H1 (cell line): ENCODE data around the gene PTTG1IP2. TPM values are rescaled to one million over a fixed set of nuclear protein-coding genes. Genes with fewer than 3 reads are reported as not detected.

Source experiments
- CTCF ChIA-PET: fragments of 300-600 bp; sonication (Branson Sonifier 250); formaldehyde crosslinking; loops from one replicate; lab custom pipeline; 2021; ENCODE audit not compliant: partially characterized antibody; lab: Charles Lee
- POLR2A ChIA-PET: fragments of 300-600 bp; sonication (Branson Sonifier 250); formaldehyde crosslinking; loops from one replicate; lab custom pipeline; 2021; ENCODE audit warnings: inconsistent platforms; ENCODE audit not compliant: partially characterized antibody; lab: Charles Lee
- DNase-seq, 2 experiments: peaks; one replicate each; pipeline versions ENCODE4 v3.0.0 to v3.0.0-alpha.2; 2010 to 2022; ENCODE audit warnings: low spot score in 2 of 2, low read depth in 1 of 2, mixed read lengths in 1 of 2
- FAIRE-seq: peaks from 2 replicates; lab custom pipeline; 2011; peaks lifted over from hg19 to GRCh38; lab: Jason Lieb, UNC
- H2AFZ ChIP-seq: 2 replicates; pipeline ENCODE4 v1.8.1; 2012; ENCODE audit warnings: low read length, inconsistent platforms
- H2AK5ac ChIP-seq: 2 replicates; pipeline ENCODE4 v1.6.1; 2013; ENCODE audit warnings: low read depth, low read length
- H2BK120ac ChIP-seq: replicated peaks from 2 replicates; pipeline ENCODE3; 2013; ENCODE audit warnings: low read depth, low read length, inconsistent platforms
- H2BK12ac ChIP-seq: 2 replicates; pipeline ENCODE4 v1.6.1; 2013; ENCODE audit warnings: low read depth, low read length
- H2BK15ac ChIP-seq: 2 replicates; pipeline ENCODE4 v1.6.1; 2013; ENCODE audit warnings: low read length
- H2BK20ac ChIP-seq: 2 replicates; pipeline ENCODE4 v1.6.1; 2013; ENCODE audit warnings: low read length
- H2BK5ac ChIP-seq: 2 replicates; pipeline ENCODE4 v1.6.1; 2013; ENCODE audit warnings: low read depth, low read length
- H3K14ac ChIP-seq: 2 replicates; pipeline ENCODE4 v1.6.1; 2013; ENCODE audit warnings: inconsistent platforms; ENCODE audit not compliant: insufficient read length
- H3K18ac ChIP-seq: 2 replicates; pipeline ENCODE4 v1.6.1; 2013; ENCODE audit warnings: low read length; ENCODE audit errors: extremely low read depth
- H3K23ac ChIP-seq: 2 replicates; pipeline ENCODE4 v1.6.1; 2013; ENCODE audit warnings: inconsistent platforms; ENCODE audit not compliant: insufficient read length
- H3K23me2 ChIP-seq: 2 replicates; pipeline ENCODE4 v1.6.1; 2013; ENCODE audit warnings: low read depth, low read length
- H3K27ac ChIP-seq: 2 replicates; pipeline ENCODE4 v1.6.1; 2011; ENCODE audit warnings: low read depth, low read length, inconsistent platforms
- H3K27me3 ChIP-seq, 4 experiments: replicated peaks in 1 of 4; 1 replicate in 1 of 4; 2 replicates in 3 of 4; pipeline versions ENCODE4 v1.6.1 to v1.8.1; 2011 to 2013; ENCODE audit warnings: low read length in 3 of 4, mild to moderate bottlenecking in 3 of 4, inconsistent platforms in 2 of 4, mixed read lengths in 2 of 4, moderate library complexity in 1 of 4; ENCODE audit not compliant: control insufficient read depth in 3 of 4, insufficient read depth in 3 of 4; ENCODE audit errors: extremely low read depth in 1 of 4
- H3K36me3 ChIP-seq, 4 experiments: 2 replicates each; pipeline versions ENCODE4 v1.6.1 to v1.8.1; 2011 to 2013; ENCODE audit warnings: mild to moderate bottlenecking in 4 of 4, low read length in 3 of 4, moderate library complexity in 2 of 4, control low read depth in 1 of 4, inconsistent platforms in 1 of 4; ENCODE audit not compliant: insufficient read depth in 4 of 4, control insufficient read depth in 2 of 4
- H3K4ac ChIP-seq: replicated peaks from 2 replicates; pipeline ENCODE3; 2013; ENCODE audit warnings: low read length, low read depth, mixed read lengths, inconsistent platforms; ENCODE audit not compliant: insufficient read length
- H3K4me1 ChIP-seq, 4 experiments: replicated peaks in 1 of 4; 1 replicate in 1 of 4; 2 replicates in 3 of 4; pipeline versions ENCODE4 v1.6.1 to v1.8.1; 2011 to 2013; ENCODE audit warnings: low read length in 3 of 4, inconsistent platforms in 2 of 4, mixed read lengths in 1 of 4; ENCODE audit not compliant: insufficient read depth in 4 of 4, control insufficient read depth in 3 of 4
- H3K4me2 ChIP-seq, 2 experiments: 2 replicates each; pipeline versions ENCODE4 v1.6.1 to v1.8.1; 2011 to 2013; ENCODE audit warnings: low read depth in 2 of 2, low read length in 2 of 2, control low read depth in 1 of 2, inconsistent platforms in 1 of 2, mild to moderate bottlenecking in 1 of 2; ENCODE audit not compliant: insufficient read depth in 1 of 2
- H3K4me3 ChIP-seq, 4 experiments: fragments of 200-600, 300-600 bp in 1 of 4; sonication (generic), shearing (Covaris generic), sonication (Bioruptor Twin) in 1 of 4; 2 replicates each; pipeline versions ENCODE4 v1.5.1 to v1.8.1; 2011 to 2016; ENCODE audit warnings: low read length in 4 of 4, low read depth in 3 of 4, control low read depth in 2 of 4, inconsistent platforms in 2 of 4, mild to moderate bottlenecking in 2 of 4, mixed read lengths in 1 of 4, moderate library complexity in 1 of 4; ENCODE audit not compliant: insufficient read depth in 2 of 4; ENCODE audit errors: extremely low read depth in 1 of 4
- H3K56ac ChIP-seq: replicated peaks from 2 replicates; pipeline ENCODE3; 2013; ENCODE audit warnings: low read depth, mild to moderate bottlenecking, mixed read lengths, low read length, inconsistent platforms; ENCODE audit not compliant: insufficient read length
- H3K79me1 ChIP-seq: 2 replicates; pipeline ENCODE4 v1.6.1; 2013; ENCODE audit warnings: low read depth, low read length, control low read depth
- H3K79me2 ChIP-seq, 2 experiments: 2 replicates each; pipeline versions ENCODE4 v1.6.1 to v1.8.1; 2012 to 2013; ENCODE audit warnings: low read length in 2 of 2, mild to moderate bottlenecking in 2 of 2, inconsistent platforms in 1 of 2; ENCODE audit not compliant: insufficient read depth in 2 of 2, control insufficient read depth in 1 of 2
- H3K9ac ChIP-seq, 4 experiments: replicated peaks in 1 of 4; 1 replicate in 1 of 4; 2 replicates in 3 of 4; pipeline versions ENCODE4 v1.6.1 to v1.8.1; 2011 to 2013; ENCODE audit warnings: low read depth in 3 of 4, low read length in 3 of 4, control low read depth in 2 of 4, mild to moderate bottlenecking in 2 of 4, moderate library complexity in 2 of 4, inconsistent platforms in 1 of 4; ENCODE audit errors: extremely low read depth in 1 of 4
- H3K9me3 ChIP-seq, 2 experiments: 2 replicates each; pipeline versions ENCODE4 v1.6.1 to v1.8.1; 2012 to 2013; ENCODE audit warnings: mild to moderate bottlenecking in 2 of 2, moderate library complexity in 2 of 2, control low read depth in 1 of 2, inconsistent platforms in 1 of 2, low read depth in 1 of 2, low read length in 1 of 2, mixed read lengths in 1 of 2; ENCODE audit not compliant: insufficient read depth in 2 of 2
- H4K20me1 ChIP-seq, 2 experiments: replicated peaks in 1 of 2; 2 replicates each; pipeline versions ENCODE3 to v1.8.1; 2011 to 2013; ENCODE audit warnings: inconsistent platforms in 2 of 2, low read length in 2 of 2, mild to moderate bottlenecking in 1 of 2; ENCODE audit not compliant: insufficient read depth in 2 of 2, control insufficient read depth in 1 of 2
- H4K5ac ChIP-seq: 2 replicates; pipeline ENCODE4 v1.6.1; 2013; ENCODE audit warnings: low read length, low read depth, mixed read lengths, inconsistent platforms; ENCODE audit not compliant: insufficient read length
- H4K8ac ChIP-seq: 2 replicates; pipeline ENCODE4 v1.8.0; 2013; ENCODE audit warnings: mild to moderate bottlenecking, moderate library complexity, low read length, inconsistent platforms; ENCODE audit not compliant: insufficient read depth; ENCODE audit errors: extremely low read depth
- H4K91ac ChIP-seq: replicated peaks from 2 replicates; pipeline ENCODE3; 2013; ENCODE audit warnings: low read length, mixed read lengths, inconsistent platforms; ENCODE audit not compliant: insufficient read length
- ASH2L ChIP-seq: fragments of 200-600, 300-600 bp; sonication (generic); IDR thresholded peaks from one replicate; pipeline ENCODE4 v1.7.1; 2017; ENCODE audit warnings: low read length
- BRCA1 ChIP-seq: IDR thresholded peaks from 2 replicates; pipeline ENCODE4 v1.6.1; 2012; ENCODE audit warnings: low read depth, low read length, improper control_type of control experiment
- CBX5 ChIP-seq: fragments of 300-800, 300-1000 bp; sonication (generic); IDR thresholded peaks from 2 replicates; pipeline ENCODE4 v1.7.1; 2016; ENCODE audit warnings: antibody characterized with exemption, low read length, low read depth
- HDAC2 ChIP-seq, 2 experiments: fragments of 300-600 bp in 1 of 2; sonication (generic) in 1 of 2; IDR thresholded peaks; 2 replicates each; pipeline ENCODE4 v1.6.1; 2011 to 2012; ENCODE audit warnings: low read depth in 2 of 2, low read length in 2 of 2, mild to moderate bottlenecking in 2 of 2, moderate library complexity in 2 of 2, borderline replicate concordance in 1 of 2, inconsistent platforms in 1 of 2
- HDAC6 ChIP-seq: IDR thresholded peaks from one replicate; pipeline ENCODE4 v1.7.1; 2012; ENCODE audit warnings: low read depth, mild to moderate bottlenecking, inconsistent platforms, low read length, moderate library complexity
- JUN ChIP-seq: IDR thresholded peaks from 2 replicates; pipeline ENCODE4 v1.6.1; 2011; ENCODE audit warnings: low read depth, mild to moderate bottlenecking, improper control_type of control experiment, low read length
- KDM1A ChIP-seq: fragments of 200-600, 300-600 bp; sonication (generic); IDR thresholded peaks from 2 replicates; pipeline ENCODE4 v1.7.1; 2016; ENCODE audit warnings: mild to moderate bottlenecking, low read length, borderline replicate concordance
- MAX ChIP-seq: IDR thresholded peaks from 2 replicates; pipeline ENCODE4 v1.6.1; 2012; ENCODE audit warnings: inconsistent platforms
- PHF8 ChIP-seq: fragments of 200-600 bp; sonication (generic); conservative IDR thresholded peaks from 2 replicates; pipeline ENCODE4 v1.7.1; 2012; ENCODE audit warnings: low read depth, mild to moderate bottlenecking, inconsistent platforms, low read length, moderate library complexity
- POLR2AphosphoS5 ChIP-seq: IDR thresholded peaks from 2 replicates; pipeline ENCODE4 v1.6.1; 2011; ENCODE audit warnings: low read depth, low read length
- RAD21 ChIP-seq, 2 experiments: IDR thresholded peaks in 1 of 2; conservative IDR thresholded peaks in 1 of 2; 2 replicates each; pipeline ENCODE4 v1.6.1; 2011; ENCODE audit warnings: low read depth in 2 of 2, low read length in 2 of 2, improper control_type of control experiment in 1 of 2, inconsistent platforms in 1 of 2, mild to moderate bottlenecking in 1 of 2, moderate library complexity in 1 of 2
- SIX5 ChIP-seq: IDR thresholded peaks from 2 replicates; pipeline ENCODE4 v1.6.1; 2011; ENCODE audit warnings: mild to moderate bottlenecking, low read depth, low read length
- SP4 ChIP-seq: IDR thresholded peaks from 2 replicates; pipeline ENCODE4 v1.6.1; 2012; ENCODE audit warnings: low read length, inconsistent platforms
- SUZ12 ChIP-seq: fragments of 200-600 bp; sonication (generic); IDR thresholded peaks from 2 replicates; pipeline ENCODE4 v1.6.1; 2012; ENCODE audit warnings: mild to moderate bottlenecking, inconsistent platforms, low read length, moderate library complexity, mixed read lengths
- TAF7 ChIP-seq: optimal IDR thresholded peaks from 2 replicates; pipeline ENCODE3; 2011; ENCODE audit warnings: low read depth, mild to moderate bottlenecking, inconsistent platforms, low read length, moderate library complexity, borderline replicate concordance
- WGBS, 2 experiments: shearing (Covaris generic) in 1 of 2; methylation state at CpG; one replicate each; pipeline versions ENCODE4 v1.1.6 to v1.1.7; 2013 to 2015; ENCODE audit warnings: low lambda C conversion rate in 2 of 2, mixed read lengths in 2 of 2, inconsistent platforms in 1 of 2, low coverage in 1 of 2, missing lambda C conversion rate in 1 of 2; ENCODE audit not compliant: insufficient replicate concordance in 2 of 2, insufficient coverage in 1 of 2, insufficient read length in 1 of 2; ENCODE audit errors: extremely low coverage in 1 of 2, missing lambda C conversion rate in 1 of 2; 5-methylcytosine and 5-hydroxymethylcytosine counted together
- polyA plus RNA-seq, 7 experiments: library from polyadenylated mRNA; depleted of rRNA in 3 of 7; stranded (reverse) in 5 of 7; unstranded in 2 of 7; fragments of >200 nt in 5 of 7; fragments of 200-250 nt in 2 of 7; gene quantifications; 1 replicate in 5 of 7; 2 replicates in 1 of 7; 4 replicates in 1 of 7; pipeline versions ENCODE4 v1.2.1 to v1.2.3, GENCODE V29; 2011 to 2013; ENCODE audit warnings: missing spikeins in 2 of 7, mixed read lengths in 2 of 7
- total RNA-seq: library from RNA; stranded (reverse); fragmentation: NEBNext Ultra II Directional; extraction: Animal tissue kit (Norgen Biotek cat#: 25700); gene quantifications from 2 replicates; pipeline ENCODE4 v1.2.1, GENCODE V29; 2021

PTTG1IP2 gene
- total and polyA plus RNA-seq, 2 of the 8 experiments (the other 6 are each of a cell fraction or from before 2014, with no cell fraction given), result not detected

GRCh38 chr7:90425376-90425775, 44.1 kb upstream of the PTTG1IP2 start:
- Histone ChIP-seq H3K27ac (no peak overlapping the region), H3K79me1 (no peaks in the 10 kb centered on the region), H3K9ac (no peak overlapping the region), H2BK15ac (no peak overlapping the region), H3K18ac (no peak overlapping the region), H3K4me2 (no peak overlapping the region), H3K9me3 (peaks cover 0 to 6% of the 10 kb centered on the region in 2 experiments; a peak in 1 of 4 replicates), H2BK5ac (no peak overlapping the region), H3K4ac (no peak overlapping the region), H3K36me3 (no peaks in the 10 kb centered on the region), H2BK20ac (no peak overlapping the region), H3K27me3 (no peaks in the 10 kb centered on the region), H3K14ac (no peak overlapping the region), H2BK120ac (no peak overlapping the region), H2BK12ac (no peak overlapping the region), H4K20me1 (no peaks in the 10 kb centered on the region), H4K91ac (no peak overlapping the region), H3K23me2 (no peaks in the 10 kb centered on the region), H3K23ac (no peak overlapping the region), H3K79me2 (no peaks in the 10 kb centered on the region), H4K5ac (no peak overlapping the region), H4K8ac (no peak overlapping the region), H3K4me1 (no peaks in the 10 kb centered on the region), H3K4me3 (no peak overlapping the region), H2AFZ (no peak overlapping the region), H2AK5ac (no peak overlapping the region), H3K56ac (no peak overlapping the region)
- ChIA-PET CTCF (interaction anchor here (1.4 kb wide), 1 partner anchor 99 kb away, joined by 4 read pairs; no protein-coding TSS in a partner anchor), POLR2A (no interaction called here)
- FAIRE-seq (no peak), DNase-seq (no peak)
- WGBS, 2 experiments, result 93% methylated on average over 2 of the region's 2 CpGs; no CpG with 5 or more reads in 1 of the 2 experiments
- TF ChIP-seq SP4, result no peak
- TF ChIP-seq POLR2AphosphoS5, result no peak
- no peak for TF ChIP-seq HDAC2 (IDR thresholded peaks at IDR 0.05; ENCODE audit: borderline replicate concordance in 1 of 2, low read depth in 2 of 2, low read length in 2 of 2)
- TF ChIP-seq HDAC6, result no peak
- no peak for TF ChIP-seq JUN
- TF ChIP-seq BRCA1, result no peak
- TF ChIP-seq MAX, result no peak
- TF ChIP-seq ASH2L, result no peak
- no peak for TF ChIP-seq KDM1A
- no peak for TF ChIP-seq SUZ12
- TF ChIP-seq SIX5, result no peak
- TF ChIP-seq PHF8, result no peak
- no peak for TF ChIP-seq RAD21 (IDR thresholded peaks at IDR 0.05 in 1 of 2, conservative IDR thresholded peaks at IDR 0.05 in 1 of 2; ENCODE audit: low read depth in 2 of 2, low read length in 2 of 2)
- no peak for TF ChIP-seq CBX5
- TF ChIP-seq TAF7, result no peak
